ENCODE data around the gene GRIP2. TPM values are rescaled to one million over a fixed set of nuclear protein-coding genes. Genes with fewer than 3 reads are reported as not detected.

GRIP2 gene
- total RNA-seq, 2 experiments from 2014 or later: not detected

- no peaks in the 10 kb centered on the region for H3K9me3 Mint-ChIP-seq
- no peak overlapping the region for H3K27ac Mint-ChIP-seq
- H3K4me3 Mint-ChIP-seq: no peak overlapping the region
- intact Hi-C loops (cut with micrococcal nuclease): no loop called here
- DNase-seq: no peak
- CTCF ChIA-PET: no interaction called here
- H3K36me3 Mint-ChIP-seq (ENCODE audit: low read depth): peaks cover 38% of the 10 kb centered on the region
- no peak for ATAC-seq
- no peaks in the 10 kb centered on the region for H3K27me3 Mint-ChIP-seq
- no peaks in the 10 kb centered on the region for H3K4me1 Mint-ChIP-seq (ENCODE audit: low read depth)
- POLR2A ChIA-PET: no interaction called here
- no peak for TF ChIP-seq CTCF (IDR thresholded peaks at IDR 0.05)
These were observed 59.7 kb downstream of the GRIP2 start for GRCh38 chr3:14480207-14481017.

- DNase-seq (no peak), ATAC-seq (no peak)
- no peak for TF ChIP-seq CTCF (IDR thresholded peaks at IDR 0.05)
- POLR2A ChIA-PET: no interaction called here
- H3K27ac Mint-ChIP-seq: no peak overlapping the region
- peaks cover 35% of the 10 kb centered on the region for H3K36me3 Mint-ChIP-seq (ENCODE audit: low read depth)
- intact Hi-C loops (cut with micrococcal nuclease): no loop called here
- CTCF ChIA-PET: no interaction called here
- no peak overlapping the region for H3K4me3 Mint-ChIP-seq
- no peaks in the 10 kb centered on the region for H3K27me3 Mint-ChIP-seq
- no peaks in the 10 kb centered on the region for H3K9me3 Mint-ChIP-seq
- H3K4me1 Mint-ChIP-seq (ENCODE audit: low read depth): no peaks in the 10 kb centered on the region
These were observed 60.6 kb downstream of the GRIP2 start for GRCh38 chr3:14479591-14479990.

- Mint-ChIP-seq H3K27ac (no peak overlapping the region), H3K27me3 (no peaks in the 10 kb centered on the region), H3K36me3 (ENCODE audit: low read depth) (peaks cover 31% of the 10 kb centered on the region), H3K4me1 (ENCODE audit: low read depth) (no peaks in the 10 kb centered on the region), H3K9me3 (no peaks in the 10 kb centered on the region), H3K4me3 (no peak overlapping the region)
- POLR2A ChIA-PET: no interaction called here
- intact Hi-C loops (cut with micrococcal nuclease): no loop called here
- CTCF ChIA-PET: interaction anchor here (1.0 kb wide), 1 partner anchor 29 kb away, joined by 3 read pairs; no protein-coding TSS in a partner anchor
- DNase-seq: no peak
- TF ChIP-seq CTCF (IDR thresholded peaks at IDR 0.05): no peak
- ATAC-seq: no peak
These were observed 61.1 kb downstream of the GRIP2 start for GRCh38 chr3:14478956-14479550.

- Mint-ChIP-seq H3K4me1 (ENCODE audit: low read depth) (no peaks in the 10 kb centered on the region), H3K9me3 (no peaks in the 10 kb centered on the region), H3K4me3 (no peak overlapping the region), H3K27me3 (no peaks in the 10 kb centered on the region), H3K27ac (no peak overlapping the region), H3K36me3 (ENCODE audit: low read depth) (peaks cover 38% of the 10 kb centered on the region)
- DNase-seq: no peak
- intact Hi-C loops (cut with micrococcal nuclease): no loop called here
- TF ChIP-seq CTCF (IDR thresholded peaks at IDR 0.05): no peak
- CTCF ChIA-PET: interaction anchor here (1.1 kb wide), 1 partner anchor 216 kb away, joined by 3 read pairs; no protein-coding TSS in a partner anchor
- POLR2A ChIA-PET: no interaction called here
- ATAC-seq: no peak
These were observed 62.7 kb downstream of the GRIP2 start for GRCh38 chr3:14477311-14477935.

Measured in activated CD8-positive, alpha-beta T cell treated with anti-CD3 and anti-CD28 coated beads for 36 hours (primary cell).